Hindlimb muscle (tissue), 1 donor: ENCODE measurements around the gene SLC39A7. TPM values are rescaled to one million over a fixed set of nuclear protein-coding genes. Genes with fewer than 3 reads are reported as not detected.

Experiments
- DNase-seq: peaks from one replicate; pipeline ENCODE4 v3.0.0-alpha.2; 2013
- polyA plus RNA-seq: library from polyadenylated mRNA; unstranded; fragments of 120-200 nt; gene quantifications from one replicate; pipeline ENCODE4 v1.2.1, GENCODE V29; 2013; ENCODE audit not compliant: insufficient read length

SLC39A7 gene
- polyA plus RNA-seq, 1 donor: 65.8 TPM

DNA sequence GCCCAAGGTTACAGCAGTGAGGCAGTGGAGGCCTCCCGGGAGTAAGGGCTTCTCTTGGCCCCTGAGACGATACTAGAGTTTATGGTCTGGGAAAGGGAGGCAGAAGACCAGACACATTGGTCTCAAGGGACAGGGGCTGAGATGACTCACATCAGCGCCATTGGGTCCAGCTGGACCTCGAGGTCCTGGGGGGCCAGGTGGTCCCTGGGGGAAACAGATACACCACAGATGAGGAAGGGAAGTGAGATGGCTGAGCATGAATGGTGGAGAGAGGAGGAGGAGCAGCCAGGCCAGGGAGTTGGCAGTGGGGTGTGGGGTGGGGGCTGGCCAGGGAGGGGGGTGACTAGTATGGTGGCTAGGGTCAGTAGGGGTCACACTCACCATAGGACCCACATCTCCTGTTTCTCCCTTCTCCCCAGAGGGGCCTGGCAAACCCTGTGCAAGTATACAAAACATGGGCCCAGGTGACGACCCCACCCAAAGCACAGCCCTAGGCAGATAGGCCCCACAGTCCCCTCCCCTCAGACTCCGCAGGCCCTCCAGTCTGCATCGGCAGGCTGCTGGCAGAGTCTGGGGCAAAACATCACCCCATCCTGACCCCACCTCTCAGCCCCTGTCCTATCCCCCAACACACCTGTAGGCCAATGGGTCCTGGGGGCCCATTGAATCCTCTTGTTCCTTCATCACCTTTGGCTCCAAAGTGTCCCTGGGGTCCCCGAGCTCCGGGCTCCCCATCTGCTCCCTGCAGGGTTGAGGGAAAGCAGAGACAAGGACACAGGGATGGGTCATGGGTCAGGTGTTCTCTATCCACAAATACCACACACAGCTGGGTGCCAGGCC, 30.3 kb upstream of the SLC39A7 start:
- no peak for DNase-seq

DNA sequence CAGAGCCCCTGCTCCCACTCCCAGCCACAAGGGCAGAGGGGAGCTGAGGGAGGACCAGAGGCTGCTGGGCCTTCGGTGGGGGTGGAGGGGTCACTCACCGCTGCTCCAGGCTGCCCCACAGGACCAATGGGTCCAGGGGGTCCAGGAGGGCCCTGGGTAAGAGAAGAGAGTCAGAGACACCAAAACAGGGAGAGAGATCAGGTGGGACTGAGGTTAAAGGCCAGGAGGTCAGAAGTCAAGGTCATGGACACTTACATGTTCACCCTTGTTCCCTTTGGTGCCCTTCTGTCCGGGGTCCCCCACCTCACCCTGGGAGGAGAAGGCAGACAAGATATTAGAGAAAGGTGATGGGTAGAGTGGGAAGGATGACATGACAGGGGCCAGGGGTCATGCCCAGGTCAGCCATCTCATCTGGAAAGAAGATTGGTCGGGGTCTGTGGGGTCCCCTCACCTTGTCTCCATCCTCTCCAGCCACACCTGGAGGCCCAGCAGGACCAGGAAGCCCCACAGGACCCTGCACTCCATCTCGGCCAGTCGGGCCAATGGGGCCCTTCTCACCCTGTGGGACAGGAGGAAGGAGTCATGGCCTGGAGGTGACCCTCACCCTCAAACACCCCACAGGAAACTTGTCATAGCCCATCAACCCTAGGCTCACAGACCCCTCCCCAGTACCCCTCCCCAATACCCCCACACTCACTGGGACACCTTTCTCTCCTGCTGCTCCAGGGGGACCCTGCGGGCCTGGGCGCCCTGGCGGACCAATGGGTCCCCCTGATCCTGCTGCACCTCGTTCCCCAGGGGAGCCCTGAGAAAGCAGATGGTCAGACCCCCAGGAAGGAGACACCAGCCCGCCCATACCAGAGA, 29.4 kb upstream of the SLC39A7 start:
- DNase-seq: no peak

- no peak for DNase-seq
These were observed 28.6 kb upstream of the SLC39A7 start for GRCh38 chr6:33171880-33172687.

- DNase-seq: no peak
These were observed 27.8 kb upstream of the SLC39A7 start for GRCh38 chr6:33172688-33173534.

GRCh38 chr6:33173535-33174180, 27.0 kb upstream of the SLC39A7 start:
- DNase-seq: no peak

DNA sequence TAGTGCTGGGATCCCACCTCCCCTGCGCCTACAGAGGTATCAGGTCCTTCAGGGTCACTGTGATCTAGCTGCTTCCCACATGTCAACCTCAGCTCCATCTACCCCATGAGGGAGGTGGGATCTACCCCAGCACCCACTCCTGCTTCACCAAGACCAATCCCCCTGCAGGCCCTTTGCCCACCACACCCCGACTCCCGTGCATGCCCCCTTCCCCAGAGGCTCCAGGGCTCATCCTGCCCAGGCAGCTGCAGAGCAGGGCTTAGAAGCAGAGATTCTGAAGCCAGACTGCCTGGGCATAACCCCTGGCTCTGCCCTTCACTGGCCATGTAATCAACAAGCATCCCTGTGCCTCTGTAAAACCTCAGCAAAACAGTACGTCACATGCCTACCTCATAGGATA, 25.9 kb upstream of the SLC39A7 start:
- no peak for DNase-seq

GRCh38 chr6:33175436-33176069, 25.1 kb upstream of the SLC39A7 start:
- no peak for DNase-seq

GRCh38 chr6:33176906-33177305, 23.8 kb upstream of the SLC39A7 start:
- no peak for DNase-seq

- DNase-seq: no peak
These were observed 22.9 kb upstream of the SLC39A7 start for GRCh38 chr6:33177552-33178446.

DNA sequence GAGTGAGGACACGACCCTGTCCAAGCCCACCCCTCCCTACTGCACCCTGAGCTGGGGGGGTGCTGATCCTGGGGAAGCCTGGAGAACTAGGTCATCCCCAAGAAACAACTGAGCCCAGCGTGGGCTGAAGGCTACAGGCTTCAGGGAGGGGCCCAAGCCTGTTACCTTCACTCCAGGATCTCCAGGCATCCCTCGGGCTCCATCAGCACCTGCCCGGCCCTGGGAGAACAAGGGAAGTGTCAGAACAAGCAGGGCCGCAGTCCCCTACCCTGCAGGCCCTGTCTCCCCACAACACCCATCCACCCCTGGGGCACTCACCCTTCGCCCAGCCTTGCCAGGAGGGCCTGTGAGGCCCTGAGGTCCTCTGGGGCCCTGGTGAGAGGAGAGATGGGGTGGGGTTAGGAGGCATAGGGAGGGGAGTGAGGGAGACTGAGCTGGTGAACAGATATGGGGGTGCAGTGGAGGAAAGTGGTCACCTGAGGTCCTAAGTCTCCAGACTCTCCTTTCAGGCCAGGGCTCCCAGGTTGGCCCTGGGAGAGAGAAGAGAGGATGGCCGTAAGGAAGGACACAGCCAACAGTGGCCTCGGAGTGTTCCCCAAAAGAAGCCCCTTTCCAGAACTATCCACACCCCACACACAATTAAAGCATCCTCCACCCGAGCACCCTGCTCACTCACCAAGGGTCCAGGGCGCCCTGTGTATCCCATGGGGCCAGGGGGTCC, 21.8 kb upstream of the SLC39A7 start:
- DNase-seq: no peak

- DNase-seq: no peak
These were observed 19.5 kb upstream of the SLC39A7 start for GRCh38 chr6:33181141-33181540.

DNA sequence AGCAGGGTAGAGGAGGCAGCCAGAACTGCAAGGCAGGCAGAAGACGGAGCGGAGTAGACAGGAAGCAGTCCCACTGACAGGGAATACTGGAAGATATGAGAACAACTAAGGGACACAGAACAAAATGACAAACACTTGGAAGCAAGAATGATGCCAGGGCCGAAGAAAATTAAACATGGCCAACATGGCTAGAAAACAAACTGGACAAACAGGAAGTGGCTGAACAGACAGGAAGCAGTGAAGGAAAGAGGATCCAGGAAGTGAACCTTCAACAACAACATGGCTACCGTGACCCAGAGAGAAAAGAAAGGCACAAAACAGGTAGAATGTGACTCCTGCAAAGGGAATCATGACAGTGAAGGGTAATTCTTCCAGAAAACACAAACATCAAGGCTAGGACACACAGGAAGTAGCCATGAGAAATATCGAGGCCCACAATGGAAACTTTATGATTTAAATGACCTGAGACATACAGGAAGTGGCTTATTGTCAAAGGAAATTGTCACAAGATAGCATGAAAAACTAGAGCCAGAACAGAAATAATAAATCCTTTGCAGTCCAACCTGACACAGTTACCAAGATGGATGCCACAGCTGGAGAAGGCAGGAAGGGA, 17.5 kb upstream of the SLC39A7 start:
- DNase-seq: no peak

DNA sequence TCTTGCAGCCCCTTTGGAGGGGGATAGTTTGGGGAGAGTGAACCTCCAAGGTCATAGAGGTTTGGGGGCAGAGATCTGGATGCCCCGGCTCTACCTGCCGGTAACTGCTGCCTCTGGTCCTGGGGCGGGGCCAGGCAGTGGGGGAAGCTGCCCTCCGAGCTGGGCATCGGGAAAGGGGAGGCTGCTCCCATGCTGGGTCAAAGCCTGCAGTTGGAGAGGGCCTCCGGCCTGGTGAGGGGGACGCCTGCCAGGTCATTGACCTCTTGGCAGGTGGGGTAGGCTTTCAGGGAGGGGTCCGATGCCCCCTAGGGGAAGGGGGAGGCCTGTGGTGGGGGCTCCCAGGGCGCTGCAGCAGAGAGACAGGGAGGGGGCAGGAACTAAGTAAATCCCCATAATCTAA, 15.5 kb upstream of the SLC39A7 start:
- no peak for DNase-seq

- DNase-seq: no peak
These were observed 14.9 kb upstream of the SLC39A7 start for GRCh38 chr6:33185654-33186187.

DNA sequence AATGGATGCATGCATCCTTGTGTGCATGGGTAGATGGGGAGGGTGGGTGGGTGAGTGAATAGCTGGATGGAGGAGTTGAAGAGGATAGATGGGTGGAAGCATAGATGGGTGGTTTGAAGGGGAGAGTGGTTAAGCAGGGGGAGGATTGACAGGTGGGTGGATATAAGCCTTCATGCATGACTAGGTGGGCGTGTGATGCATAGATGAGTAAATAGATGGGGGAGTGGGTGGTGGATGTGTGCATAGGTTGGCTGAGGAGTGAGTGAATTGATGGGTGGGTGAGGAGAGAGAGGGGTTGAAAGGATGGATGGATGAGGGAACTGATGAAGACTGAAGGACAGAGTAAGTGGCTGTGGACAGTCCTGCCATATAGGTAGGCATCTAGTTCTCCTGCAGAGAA, 12.9 kb upstream of the SLC39A7 start:
- DNase-seq: no peak

DNA sequence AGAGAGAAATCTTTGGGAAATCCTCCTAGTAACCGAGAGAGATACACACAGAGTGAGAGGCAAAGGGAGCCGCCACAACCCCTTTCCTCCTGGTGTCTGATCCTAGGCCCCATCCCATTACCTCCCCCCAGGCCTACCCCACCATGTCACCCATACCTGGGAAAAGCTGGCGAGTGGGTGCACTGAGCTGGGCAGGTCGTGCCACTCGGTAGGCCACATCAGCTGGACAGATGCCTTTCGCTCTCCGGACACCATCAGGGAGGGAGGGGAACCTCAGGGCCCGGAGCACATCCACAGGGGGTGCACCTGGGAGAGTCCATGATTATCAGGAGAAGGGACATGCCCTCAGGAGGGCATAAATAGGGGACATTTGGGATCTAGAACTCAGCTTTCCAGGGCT, 11.5 kb upstream of the SLC39A7 start:
- DNase-seq: no peak

DNA sequence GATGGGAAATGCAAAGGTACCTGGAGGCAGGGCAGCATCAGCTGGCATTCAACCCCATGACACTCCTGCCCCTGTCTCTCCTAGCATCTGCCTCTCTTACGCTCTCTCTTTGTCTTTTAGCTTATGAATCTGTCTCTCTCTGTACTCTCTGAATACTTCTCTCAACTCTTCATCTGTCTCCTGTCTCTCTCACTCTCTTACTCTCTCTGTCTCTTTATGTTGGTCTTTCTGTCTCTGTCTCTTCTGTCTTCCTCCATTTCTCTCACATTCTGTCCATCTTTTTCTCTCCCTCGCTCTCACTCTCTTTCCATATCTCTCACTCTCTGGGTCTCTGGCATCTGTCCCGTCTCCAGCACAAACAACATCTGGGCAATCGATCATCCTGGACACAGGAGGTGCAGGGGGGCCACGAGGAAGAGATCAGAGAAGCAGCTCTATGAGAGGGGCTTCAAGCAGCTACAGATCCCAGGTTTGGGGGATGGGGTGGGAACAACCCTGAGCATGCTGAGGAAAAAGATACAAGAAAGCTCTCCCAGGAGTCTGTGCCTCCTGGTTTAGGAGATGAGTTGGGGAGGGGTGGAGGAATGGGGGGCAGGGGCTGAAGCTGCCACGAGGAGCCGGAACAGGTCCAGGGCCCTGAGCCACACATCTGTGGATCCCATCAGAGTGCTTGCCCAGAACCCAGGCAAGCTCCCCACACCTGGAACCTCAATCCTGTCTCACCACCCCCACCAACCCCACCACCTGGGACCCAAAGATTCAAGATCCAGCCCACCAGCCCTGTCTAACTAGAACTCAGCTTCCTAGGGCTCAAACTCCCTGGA, 10.8 kb upstream of the SLC39A7 start:
- DNase-seq: peak; percentile 60
